HUES6 (cell line): ENCODE data around the gene NRDE2.

Source experiments
- H3K27ac ChIP-seq: 2 replicates; pipeline ENCODE4 v1.7.0; 2013; ENCODE audit warnings: low read depth, mild to moderate bottlenecking, low read length, inconsistent platforms
- H3K27me3 ChIP-seq: 2 replicates; pipeline ENCODE4 v1.6.1; 2013; ENCODE audit warnings: low read length; ENCODE audit not compliant: control insufficient read depth, insufficient read depth
- H3K36me3 ChIP-seq: 2 replicates; pipeline ENCODE4 v1.6.1; 2013; ENCODE audit warnings: low read length; ENCODE audit not compliant: control insufficient read depth, insufficient read depth
- H3K4me1 ChIP-seq: 2 replicates; pipeline ENCODE4 v1.6.1; 2013; ENCODE audit warnings: low read length; ENCODE audit not compliant: control insufficient read depth, insufficient read depth
- H3K4me3 ChIP-seq: 2 replicates; pipeline ENCODE4 v1.5.1; 2013; ENCODE audit warnings: low read depth, low read length
- H3K9ac ChIP-seq: one replicate; pipeline ENCODE4 v1.6.1; 2013; ENCODE audit warnings: mild to moderate bottlenecking, low read length
- H3K9me3 ChIP-seq: 2 replicates; pipeline ENCODE4 v1.6.1; 2013; ENCODE audit warnings: low read depth, low read length; ENCODE audit not compliant: control insufficient read depth, insufficient read depth

Gene NRDE2

DNA sequence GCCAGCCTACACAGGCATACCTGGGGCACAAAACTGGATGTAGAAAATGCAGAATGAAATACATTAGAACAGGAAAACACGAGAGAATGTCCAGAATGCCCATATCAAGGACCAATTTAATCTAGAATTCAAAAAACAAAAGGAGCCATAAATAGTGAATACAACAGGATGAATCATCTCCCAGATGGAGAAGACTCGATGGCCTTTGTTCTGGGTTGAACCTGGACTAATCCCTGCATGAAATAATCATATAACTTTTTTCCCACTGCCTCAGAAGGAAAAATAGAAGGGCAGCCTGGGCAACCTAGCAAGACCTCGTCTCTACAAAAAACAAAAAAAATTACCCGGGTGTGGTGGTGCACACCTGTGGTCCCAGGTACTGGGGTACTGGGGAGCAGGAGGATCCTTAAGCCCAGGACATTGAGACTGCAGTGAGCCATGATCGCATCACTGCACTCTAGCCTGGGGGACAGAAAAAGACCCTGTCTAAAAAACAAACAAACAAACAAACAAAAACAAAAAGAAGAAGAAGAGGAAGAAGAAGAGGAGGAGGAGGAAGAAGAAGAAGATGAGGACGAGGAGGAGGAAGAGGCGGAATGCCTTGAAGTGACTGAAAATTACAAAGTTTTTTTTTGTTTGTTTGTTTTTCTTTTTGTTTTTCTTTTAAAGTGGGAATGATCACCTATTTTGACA is 30.3 kb upstream of the NRDE2 start:
- no peaks in the 10 kb centered on the region for H3K9me3 ChIP-seq
- H3K27ac ChIP-seq: no peak overlapping the region
- no peaks in the 10 kb centered on the region for H3K36me3 ChIP-seq
- no peaks in the 10 kb centered on the region for H3K4me1 ChIP-seq
- H3K4me3 ChIP-seq: no peak overlapping the region
- H3K27me3 ChIP-seq: no peaks in the 10 kb centered on the region
- no peak overlapping the region for H3K9ac ChIP-seq

DNA sequence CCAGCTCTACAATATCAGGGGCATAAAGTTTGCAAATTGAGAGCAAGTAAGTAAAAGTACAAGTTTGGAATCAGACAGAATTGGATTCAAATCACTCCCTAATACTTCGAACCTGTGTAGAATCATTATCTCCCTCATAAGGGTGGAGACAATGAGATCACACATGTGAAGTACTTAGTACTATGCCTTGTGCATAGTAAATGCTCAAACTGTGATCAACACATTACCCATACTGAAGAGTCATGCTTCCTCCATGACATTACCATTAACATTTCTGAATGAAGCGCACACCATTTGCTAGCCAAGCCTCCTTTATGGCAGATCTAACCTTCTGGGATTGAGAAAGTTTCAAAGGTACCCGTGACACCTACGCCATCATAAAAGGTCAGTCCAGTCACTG is 26.6 kb upstream of the NRDE2 start:
- no peaks in the 10 kb centered on the region for H3K27me3 ChIP-seq

DNA sequence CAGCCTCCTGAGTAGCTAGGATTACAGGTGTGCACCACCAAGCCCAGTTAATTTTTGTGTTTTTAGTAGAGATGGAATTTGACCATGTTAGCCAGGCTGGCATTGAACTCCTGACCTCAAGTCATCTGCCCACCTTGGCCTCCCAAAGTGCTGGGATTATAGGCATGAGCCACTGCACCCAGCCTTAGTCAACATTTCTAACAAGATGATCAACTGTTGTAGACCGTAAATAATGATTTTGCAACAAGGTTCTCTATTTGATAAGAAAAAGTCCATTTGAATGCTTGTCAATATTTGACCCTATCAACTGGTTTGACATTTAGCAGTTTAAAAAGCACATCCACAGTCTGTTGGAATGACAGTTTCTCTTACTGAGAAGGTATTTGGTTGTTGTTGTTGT is 25.2 kb upstream of the NRDE2 start:
- H3K9ac ChIP-seq: no peak overlapping the region
- H3K4me1 ChIP-seq: no peaks in the 10 kb centered on the region
- no peak overlapping the region for H3K4me3 ChIP-seq
- H3K9me3 ChIP-seq: 0 out of 2 replicates have a peak, but pooled peaks cover 2% of the 10 kb centered on the region
- no peaks in the 10 kb centered on the region for H3K27me3 ChIP-seq
- H3K27ac ChIP-seq: no peak overlapping the region
- H3K36me3 ChIP-seq: no peaks in the 10 kb centered on the region

More for the DNA sequence above, 26.6 kb upstream of the NRDE2 start:
- H3K4me1 ChIP-seq: no peaks in the 10 kb centered on the region
- H3K9ac ChIP-seq: no peak overlapping the region
- H3K9me3 ChIP-seq: no peaks in the 10 kb centered on the region
- no peak overlapping the region for H3K27ac ChIP-seq
- no peaks in the 10 kb centered on the region for H3K36me3 ChIP-seq
- no peak overlapping the region for H3K4me3 ChIP-seq

DNA sequence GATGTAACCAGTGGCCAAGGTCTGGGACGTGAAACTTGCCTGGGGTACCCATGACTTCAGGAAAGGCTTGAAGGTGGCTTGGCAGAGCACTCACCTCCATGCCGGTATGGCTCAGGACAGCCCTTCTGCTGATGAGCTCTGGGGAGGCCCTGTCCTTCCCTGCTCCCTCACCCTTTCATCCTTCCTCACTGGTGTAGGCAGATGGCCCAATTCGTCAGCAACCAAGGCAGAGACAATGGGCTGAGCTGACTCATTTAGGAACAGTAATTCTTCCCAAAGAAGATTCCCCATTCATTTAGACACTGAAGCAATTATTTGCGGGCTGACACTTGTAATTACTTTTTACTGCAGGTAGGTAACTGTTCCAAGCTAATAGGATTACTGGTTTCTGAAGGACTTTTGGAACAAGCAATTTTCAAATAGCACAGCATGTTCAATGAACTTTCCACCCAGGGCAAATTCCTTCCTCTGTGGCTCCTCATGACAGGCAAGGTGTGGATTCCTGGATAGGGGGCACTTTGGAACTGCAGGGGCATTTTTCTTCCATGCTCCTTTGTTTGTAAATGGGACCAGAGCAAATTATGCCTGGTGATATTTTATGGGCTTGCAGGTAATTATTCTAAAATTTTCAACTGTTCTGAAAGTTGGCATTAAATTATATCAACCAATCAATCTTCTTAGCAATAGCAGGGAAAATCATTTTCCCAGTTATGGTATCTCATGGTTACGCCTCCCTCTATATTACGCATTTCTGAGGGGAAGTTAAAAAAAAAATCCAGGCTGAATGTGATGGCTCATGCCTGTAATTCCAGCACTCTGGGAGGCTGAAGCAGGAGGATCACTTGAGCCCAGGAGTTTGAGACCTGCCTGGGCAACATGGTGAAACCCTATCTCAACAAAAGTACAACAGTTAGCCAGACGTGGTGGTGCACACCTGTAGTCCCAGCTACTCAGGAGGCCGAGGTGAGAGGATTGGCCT is 24.1 kb upstream of the NRDE2 start:
- Histone ChIP-seq H3K27ac (no peak overlapping the region), H3K4me3 (no peak overlapping the region), H3K36me3 (no peaks in the 10 kb centered on the region), H3K9me3 (0 out of 2 replicates have a peak, but pooled peaks cover 2% of the 10 kb centered on the region), H3K4me1 (no peaks in the 10 kb centered on the region), H3K9ac (no peak overlapping the region), H3K27me3 (no peaks in the 10 kb centered on the region)

DNA sequence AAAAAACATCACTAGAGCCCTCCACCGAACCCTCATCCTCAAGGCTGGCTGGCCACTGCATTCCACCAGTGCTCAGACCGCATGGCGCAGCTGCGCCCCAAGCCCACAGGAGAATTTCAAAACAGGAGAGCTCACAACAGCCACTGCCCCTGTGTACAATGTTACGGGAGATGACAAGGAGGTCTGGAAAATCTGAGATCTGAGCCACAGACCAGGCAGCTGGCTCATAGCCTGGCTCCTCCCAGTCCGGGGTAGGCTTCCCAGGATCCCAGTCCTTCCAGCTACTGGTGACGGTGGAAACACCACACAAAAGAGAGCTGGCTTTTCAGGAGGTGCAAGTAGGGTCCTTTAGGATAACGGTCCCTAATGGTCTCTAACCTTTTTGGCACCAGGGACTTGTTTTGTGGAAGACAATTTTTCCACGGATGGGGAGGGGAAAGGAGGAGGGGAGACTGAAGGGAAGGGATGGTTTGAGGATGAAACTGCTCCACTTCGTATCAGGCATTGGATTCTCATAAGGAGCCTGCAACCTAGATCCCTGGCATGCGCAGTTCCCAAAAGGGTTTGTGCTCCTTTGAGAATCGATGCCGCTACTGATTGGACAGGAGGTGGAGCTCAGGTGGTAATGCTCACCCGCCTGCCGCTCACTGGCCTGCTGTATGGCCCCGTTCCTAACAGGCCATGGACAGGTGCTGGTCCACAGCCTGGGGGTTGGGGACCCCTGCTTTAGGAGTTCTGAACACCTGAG is 23.0 kb upstream of the NRDE2 start:
- Histone ChIP-seq H3K4me3 (no peak overlapping the region), H3K9me3 (0 out of 2 replicates have a peak, but pooled peaks cover 2% of the 10 kb centered on the region), H3K4me1 (0 out of 2 replicates have a peak, but pooled peaks cover 3% of the 10 kb centered on the region), H3K36me3 (no peaks in the 10 kb centered on the region), H3K9ac (no peak overlapping the region), H3K27ac (no peak overlapping the region), H3K27me3 (no peaks in the 10 kb centered on the region)

DNA sequence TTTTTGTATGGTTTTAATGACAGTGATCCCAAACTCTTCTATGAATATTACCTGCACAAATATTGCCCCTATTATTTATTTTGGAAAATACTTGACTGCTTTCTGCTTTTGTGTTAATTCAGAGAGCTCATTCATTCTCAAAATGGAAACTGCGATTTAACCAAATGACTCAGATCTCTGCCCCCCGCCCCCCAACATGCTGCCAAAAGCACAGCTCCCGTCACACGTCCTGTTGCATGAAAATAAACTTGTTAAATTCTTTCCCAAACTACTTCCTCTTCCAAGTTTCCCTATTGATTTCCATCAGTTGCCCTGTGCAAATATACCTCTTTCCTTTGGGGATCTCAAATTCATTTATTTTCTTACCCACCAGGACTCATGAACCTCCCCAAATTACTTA is 18.0 kb upstream of the NRDE2 start:
- H3K27ac ChIP-seq: no peak overlapping the region
- H3K36me3 ChIP-seq: no peaks in the 10 kb centered on the region
- no peaks in the 10 kb centered on the region for H3K27me3 ChIP-seq
- no peak overlapping the region for H3K4me3 ChIP-seq
- 0 out of 2 replicates have a peak, but pooled peaks cover 2% of the 10 kb centered on the region for H3K9me3 ChIP-seq
- peaks cover 11% of the 10 kb centered on the region; the same call in 1 of the 2 replicates for H3K4me1 ChIP-seq
- H3K9ac ChIP-seq: no peak overlapping the region

DNA sequence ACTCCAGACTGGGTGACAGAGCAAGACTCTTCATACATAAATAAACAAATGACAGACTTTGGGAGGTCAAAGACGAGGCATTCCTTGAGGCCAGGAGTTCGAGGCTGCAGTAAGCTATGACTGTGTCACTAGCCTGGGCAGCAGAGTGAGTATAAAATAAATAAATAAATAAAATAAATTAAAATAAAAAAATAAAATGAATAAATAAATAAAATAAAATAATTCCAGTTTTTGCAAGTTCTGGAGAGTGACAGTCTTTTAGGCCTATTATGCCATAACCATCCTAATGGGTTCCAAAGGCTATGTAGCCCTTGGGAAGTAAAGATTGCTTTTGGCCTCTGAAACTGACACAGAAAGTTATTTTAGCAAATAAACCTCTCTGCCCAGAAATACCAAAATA is 16.5 kb upstream of the NRDE2 start:
- peaks cover 17% of the 10 kb centered on the region; the same call in 1 of the 2 replicates for H3K4me1 ChIP-seq
- H3K36me3 ChIP-seq: no peaks in the 10 kb centered on the region
- 0 out of 2 replicates have a peak, but pooled peaks cover 2% of the 10 kb centered on the region for H3K9me3 ChIP-seq
- H3K27me3 ChIP-seq: no peaks in the 10 kb centered on the region
- H3K9ac ChIP-seq: no peak overlapping the region
- no peak overlapping the region for H3K27ac ChIP-seq
- H3K4me3 ChIP-seq: no peak overlapping the region

DNA sequence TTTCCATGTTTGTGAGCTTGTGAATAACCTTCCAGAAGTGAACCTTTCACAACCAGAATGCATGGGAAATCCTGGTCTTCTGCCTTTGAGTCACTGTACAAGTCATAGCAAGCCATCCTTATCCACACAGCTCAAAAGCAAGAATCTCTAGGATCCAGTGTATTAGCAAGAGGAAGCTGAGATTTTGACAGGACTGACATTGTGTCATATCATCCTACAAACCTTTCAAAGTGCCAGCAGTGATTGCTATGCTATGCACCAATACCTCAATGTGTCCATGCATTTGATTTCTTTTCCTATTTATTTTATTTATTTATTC is 13.5 kb upstream of the NRDE2 start:
- H3K9me3 ChIP-seq: no peaks in the 10 kb centered on the region
- H3K36me3 ChIP-seq: no peaks in the 10 kb centered on the region
- H3K4me1 ChIP-seq: peaks cover 17% of the 10 kb centered on the region; the same call in 1 of the 2 replicates
- H3K27ac ChIP-seq: no peak overlapping the region
- no peak overlapping the region for H3K9ac ChIP-seq
- no peak overlapping the region for H3K4me3 ChIP-seq
- H3K27me3 ChIP-seq: no peaks in the 10 kb centered on the region

DNA sequence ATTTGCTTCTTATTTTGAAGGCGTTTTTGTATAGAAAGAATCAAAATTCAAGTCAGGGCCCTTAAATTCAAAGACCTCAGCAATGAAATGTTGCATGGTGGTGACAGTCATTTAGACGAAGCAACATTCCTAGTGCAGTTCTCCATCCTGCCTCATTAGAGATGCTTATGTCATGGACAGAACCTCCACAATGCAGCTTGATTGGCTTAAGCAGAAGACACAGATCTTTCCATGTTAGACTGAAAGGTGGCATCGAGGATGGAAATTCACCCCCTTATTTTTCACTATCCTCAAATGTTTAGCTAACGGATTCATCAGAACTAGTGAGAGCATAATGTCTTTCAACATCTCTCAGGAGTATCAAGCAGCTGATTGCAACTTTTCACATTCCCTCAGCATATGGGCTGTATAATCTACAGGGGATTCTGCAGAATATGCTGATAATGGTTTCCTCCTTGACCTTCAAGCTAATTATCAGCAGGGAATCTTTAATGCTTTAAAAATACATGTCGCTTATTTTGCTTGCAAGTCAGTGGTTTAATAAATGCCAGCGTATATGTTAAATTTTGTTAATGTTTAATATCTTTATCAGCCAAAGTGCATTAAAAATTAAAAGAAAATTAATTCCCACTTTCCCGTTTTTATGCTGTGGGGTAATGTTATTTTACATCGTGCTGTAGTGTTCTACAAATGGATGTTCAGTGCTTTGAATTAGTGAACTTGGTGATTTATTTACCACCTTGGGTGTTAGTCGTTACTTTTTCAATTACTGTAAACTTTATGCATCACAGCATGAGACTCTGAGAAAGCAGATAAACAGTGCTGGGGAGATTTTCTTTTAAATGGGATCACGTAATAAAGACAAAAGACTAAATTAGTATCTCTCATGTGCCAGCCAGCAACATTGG is 12.8 kb upstream of the NRDE2 start:
- no peaks in the 10 kb centered on the region for H3K9me3 ChIP-seq
- H3K4me1 ChIP-seq: peaks cover 12% of the 10 kb centered on the region; the same call in 1 of the 2 replicates
- no peaks in the 10 kb centered on the region for H3K27me3 ChIP-seq
- no peak overlapping the region for H3K4me3 ChIP-seq
- H3K27ac ChIP-seq: no peak overlapping the region
- no peak overlapping the region for H3K9ac ChIP-seq
- no peaks in the 10 kb centered on the region for H3K36me3 ChIP-seq

DNA sequence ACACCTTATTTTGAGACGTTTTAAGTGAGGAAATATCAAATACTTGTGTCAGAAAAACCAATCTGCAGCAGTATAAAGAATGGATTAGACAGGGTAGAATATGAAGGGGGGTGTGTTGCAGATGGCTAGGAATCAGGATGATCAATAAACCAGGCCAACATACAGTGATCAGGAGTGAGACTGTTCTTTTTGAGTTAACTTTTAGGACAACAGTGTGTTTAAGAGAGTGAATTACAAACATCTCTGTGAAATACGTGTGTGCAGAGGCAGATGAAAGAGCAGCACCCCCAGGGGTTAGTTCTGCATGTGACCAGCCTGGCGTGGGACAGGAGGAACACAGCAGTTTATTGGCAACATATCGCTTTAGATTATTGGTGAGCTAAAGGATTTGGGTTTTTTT is 10.6 kb upstream of the NRDE2 start:
- no peak overlapping the region for H3K9ac ChIP-seq
- no peaks in the 10 kb centered on the region for H3K36me3 ChIP-seq
- peaks cover under 1% of the 10 kb centered on the region; the same call in 1 of the 2 replicates for H3K27me3 ChIP-seq
- no peak overlapping the region for H3K27ac ChIP-seq
- peaks cover 12% of the 10 kb centered on the region; the same call in 1 of the 2 replicates for H3K4me1 ChIP-seq
- no peaks in the 10 kb centered on the region for H3K9me3 ChIP-seq
- H3K4me3 ChIP-seq: no peak overlapping the region
